Liver (tissue), 9 donors: ENCODE data around the gene FAM111A. TPM values are rescaled to one million over a fixed set of nuclear protein-coding genes. Genes with fewer than 3 reads are reported as not detected.

ENCODE experiments used
- DNase-seq: peaks from one replicate; pipeline ENCODE4 v3.0.0-alpha.2; 2017; ENCODE audit warnings: low spot score
- H3K27ac ChIP-seq, 2 donors: one replicate each; pipeline ENCODE4 v1.7.0; 2013; ENCODE audit warnings: inconsistent platforms in 2 of 2, low read length in 2 of 2, control low read depth in 1 of 2, low read depth in 1 of 2, mild to moderate bottlenecking in 1 of 2
- H3K27me3 ChIP-seq, 4 donors: one replicate each; pipeline versions ENCODE4 v1.6.1 to v1.7.0; 2013; ENCODE audit warnings: low read length in 3 of 4, inconsistent platforms in 1 of 4, mild to moderate bottlenecking in 1 of 4, moderate library complexity in 1 of 4; ENCODE audit not compliant: control insufficient read depth in 4 of 4, insufficient read depth in 4 of 4
- H3K36me3 ChIP-seq, 4 donors: one replicate each; pipeline versions ENCODE4 v1.6.1 to v1.7.0; 2013; ENCODE audit warnings: low read length in 3 of 4, mild to moderate bottlenecking in 3 of 4, low read depth in 1 of 4, moderate library complexity in 1 of 4; ENCODE audit not compliant: control insufficient read depth in 4 of 4, insufficient read depth in 3 of 4
- H3K4me1 ChIP-seq, 4 donors: one replicate each; pipeline versions ENCODE4 v1.6.1 to v1.7.0; 2013; ENCODE audit warnings: low read length in 3 of 4, mild to moderate bottlenecking in 3 of 4, moderate library complexity in 1 of 4; ENCODE audit not compliant: control insufficient read depth in 4 of 4, insufficient read depth in 4 of 4
- H3K4me3 ChIP-seq, 3 donors: one replicate each; pipeline versions ENCODE4 v1.6.1 to v1.7.0; 2013; ENCODE audit warnings: low read length in 3 of 3, control low read depth in 1 of 3, low read depth in 1 of 3, mild to moderate bottlenecking in 1 of 3
- H3K9ac ChIP-seq, 2 donors: one replicate each; pipeline ENCODE4 v1.7.0; 2013; ENCODE audit warnings: low read length in 2 of 2, mild to moderate bottlenecking in 2 of 2, moderate library complexity in 2 of 2, control low read depth in 1 of 2, low read depth in 1 of 2
- H3K9me3 ChIP-seq, 4 donors: one replicate each; pipeline versions ENCODE4 v1.6.1 to v1.7.0; 2013; ENCODE audit warnings: low read length in 3 of 4; ENCODE audit not compliant: control insufficient read depth in 4 of 4
- ATF3 ChIP-seq: IDR thresholded peaks from 2 replicates; pipeline ENCODE4 v1.6.1; 2016; ENCODE audit warnings: antibody characterized with exemption
- EGR1 ChIP-seq, 2 donors: IDR thresholded peaks; 2 replicates each; pipeline ENCODE4 v1.6.1; 2016 to 2018; ENCODE audit warnings: antibody characterized with exemption in 2 of 2, low read depth in 2 of 2
- FOXA1 ChIP-seq: IDR thresholded peaks from 2 replicates; pipeline ENCODE4 v1.6.1; 2016; ENCODE audit warnings: antibody characterized with exemption
- HNF4A ChIP-seq, 2 donors: conservative IDR thresholded peaks; 2 replicates each; pipeline ENCODE4 v1.6.1; 2016; ENCODE audit warnings: antibody characterized with exemption in 2 of 2, mild to moderate bottlenecking in 2 of 2
- HNF4G ChIP-seq: IDR thresholded peaks from 2 replicates; pipeline ENCODE4 v1.6.1; 2016; ENCODE audit warnings: antibody characterized with exemption
- JUND ChIP-seq, 2 donors: IDR thresholded peaks; 2 replicates each; pipeline ENCODE4 v1.6.1; 2016; ENCODE audit warnings: antibody characterized with exemption in 2 of 2
- MAX ChIP-seq: IDR thresholded peaks from 2 replicates; pipeline ENCODE4 v1.6.1; 2016; ENCODE audit warnings: antibody characterized with exemption
- NR2F2 ChIP-seq: IDR thresholded peaks from 2 replicates; pipeline ENCODE4 v1.6.1; 2016; ENCODE audit warnings: antibody characterized with exemption
- RAD21 ChIP-seq, 2 donors: IDR thresholded peaks; 2 replicates each; pipeline ENCODE4 v1.6.1; 2016; ENCODE audit warnings: antibody characterized with exemption in 2 of 2, mild to moderate bottlenecking in 2 of 2
- RXRA ChIP-seq, 2 donors: IDR thresholded peaks; 2 replicates each; pipeline ENCODE4 v1.6.1; 2017 to 2018; ENCODE audit warnings: antibody characterized with exemption in 2 of 2, mild to moderate bottlenecking in 1 of 2
- SP1 ChIP-seq: IDR thresholded peaks from 2 replicates; pipeline ENCODE4 v1.6.1; 2018; ENCODE audit warnings: antibody characterized with exemption, mild to moderate bottlenecking
- TAF1 ChIP-seq: conservative IDR thresholded peaks from 2 replicates; pipeline ENCODE4 v1.6.1; 2016; ENCODE audit warnings: antibody characterized with exemption, mild to moderate bottlenecking
- WGBS: extraction: QIAGEN DNeasy Blood & Tissue Kit; methylation state at CpG from one replicate; pipeline ENCODE4 v1.1.7; 2013; 5-methylcytosine and 5-hydroxymethylcytosine counted together
- polyA plus RNA-seq, 2 donors: library from polyadenylated mRNA; stranded (reverse) in 1 of 2; unstranded in 1 of 2; fragments of 200-250 nt in 1 of 2; fragments of >200 nt in 1 of 2; fragmentation: Nextera tagmentation in 1 of 2; extraction: Ambion mirVana in 1 of 2; gene quantifications; one replicate each; pipeline versions ENCODE4 v1.2.1 to v1.2.3, GENCODE V29; 2013 to 2015
- total RNA-seq, 2 donors: library from RNA; depleted of rRNA; stranded (reverse); fragments of >200 nt; gene quantifications; one replicate each; pipeline ENCODE4 v1.2.3, GENCODE V29; 2014
- TF ChIP-seq, protein P1 (sequence below): fragments of 150-350 bp; IDR thresholded peaks from 2 replicates; pipeline ENCODE4 v1.5.1; 2017; ENCODE audit warnings: improper control_type of control experiment, low read depth, low read length; ENCODE audit not compliant: missing input control
- TF ChIP-seq, protein P2 (sequence below): IDR thresholded peaks from 2 replicates; pipeline ENCODE4 v1.6.1; 2016; ENCODE audit warnings: antibody characterized with exemption, mild to moderate bottlenecking
- donor health status: healthy.
- donor health status: healthy.
- donor health status: healthy.
- donor health status: healthy.
- donor health status: healthy.

Gene FAM111A
- total and polyA plus RNA-seq, 4 donors: 5.9 to 27.0 (median 14.2) TPM

DNA sequence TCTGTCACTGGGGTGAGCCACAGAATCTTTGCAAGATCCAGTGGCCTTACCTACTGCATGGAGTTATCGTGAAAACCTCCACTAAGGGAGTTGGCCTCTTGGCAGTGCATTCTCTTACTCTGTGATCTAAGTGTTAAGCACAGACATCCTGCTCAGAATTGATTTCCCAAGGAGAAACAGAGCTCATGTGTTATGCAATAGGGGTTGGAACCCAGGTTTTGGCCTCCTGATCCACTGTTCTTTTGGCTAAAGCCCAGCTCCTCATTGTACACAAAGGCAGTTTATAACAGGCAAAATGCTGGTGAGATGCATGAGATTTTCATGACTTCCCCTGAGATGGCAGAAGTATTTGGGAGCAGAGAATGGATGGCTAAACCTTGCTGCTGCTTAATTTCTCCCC is 41.1 kb downstream of the FAM111A start:
- Histone ChIP-seq H3K9me3 (peaks cover 0 to 3% (median 0%) of the 10 kb centered on the region in 4 donors), H3K27ac (peak overlapping the region in 1 of 2 donors; percentile 36), H3K9ac (no peak overlapping the region), H3K4me3 (no peak overlapping the region), H3K36me3 (peaks cover 4 to 19% (median 12%) of the 10 kb centered on the region in 4 donors), H3K4me1 (peaks cover 17 to 59% (median 46%) of the 10 kb centered on the region in 4 donors), H3K27me3 (no peaks in the 10 kb centered on the region)
- TF ChIP-seq MAX: no peak
- peak; percentile 34 for TF ChIP-seq NR2F2
- no peak for TF ChIP-seq ATF3
- TF ChIP-seq HNF4A (conservative IDR thresholded peaks at IDR 0.05): peak in 1 of 2 donors; percentile 22
- no peak for TF ChIP-seq TAF1
- 85% methylated on average over 1 of the region's 1 CpG for WGBS
- no peak for DNase-seq

DNA sequence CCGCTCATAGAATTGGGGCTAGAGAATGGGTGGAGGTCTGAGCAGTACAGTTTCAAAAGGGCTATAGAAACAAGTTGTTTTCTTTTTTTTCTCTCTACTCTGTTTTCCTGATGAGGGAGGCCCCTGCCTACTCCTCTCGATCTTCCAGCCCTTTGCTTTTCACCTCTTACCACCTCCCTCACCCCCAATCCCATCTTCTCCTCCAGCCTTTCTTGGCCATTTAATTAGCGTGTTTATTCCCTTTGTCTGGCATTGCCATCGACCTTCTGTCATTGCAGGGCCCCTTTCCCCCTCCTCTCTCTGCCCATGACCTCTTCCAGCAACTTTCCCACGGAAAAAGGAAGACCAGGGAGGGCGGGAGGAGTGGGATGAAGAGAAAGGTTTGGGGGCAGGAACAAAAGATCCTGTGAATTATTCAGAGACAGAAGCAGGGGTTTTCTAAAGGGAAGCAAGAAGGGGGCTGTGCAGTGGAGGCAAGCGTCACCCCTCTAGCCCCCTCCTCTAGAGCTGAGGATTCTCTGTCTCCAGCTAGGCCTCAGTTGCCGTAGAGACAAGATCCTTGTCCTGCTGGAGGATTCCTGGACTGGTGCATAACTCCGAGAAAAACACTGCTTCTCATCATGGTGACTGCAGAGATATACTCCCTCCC is 42.2 kb downstream of the FAM111A start:
- Histone ChIP-seq H3K4me3 (no peak overlapping the region), H3K36me3 (peaks cover 5 to 24% (median 13%) of the 10 kb centered on the region in 4 donors), H3K27me3 (no peaks in the 10 kb centered on the region), H3K9ac (no peak overlapping the region), H3K9me3 (no peaks in the 10 kb centered on the region), H3K4me1 (peaks cover 17 to 70% (median 48%) of the 10 kb centered on the region in 4 donors), H3K27ac (peak overlapping the region; percentile 21 to 42)
- TF ChIP-seq, protein P1, sequence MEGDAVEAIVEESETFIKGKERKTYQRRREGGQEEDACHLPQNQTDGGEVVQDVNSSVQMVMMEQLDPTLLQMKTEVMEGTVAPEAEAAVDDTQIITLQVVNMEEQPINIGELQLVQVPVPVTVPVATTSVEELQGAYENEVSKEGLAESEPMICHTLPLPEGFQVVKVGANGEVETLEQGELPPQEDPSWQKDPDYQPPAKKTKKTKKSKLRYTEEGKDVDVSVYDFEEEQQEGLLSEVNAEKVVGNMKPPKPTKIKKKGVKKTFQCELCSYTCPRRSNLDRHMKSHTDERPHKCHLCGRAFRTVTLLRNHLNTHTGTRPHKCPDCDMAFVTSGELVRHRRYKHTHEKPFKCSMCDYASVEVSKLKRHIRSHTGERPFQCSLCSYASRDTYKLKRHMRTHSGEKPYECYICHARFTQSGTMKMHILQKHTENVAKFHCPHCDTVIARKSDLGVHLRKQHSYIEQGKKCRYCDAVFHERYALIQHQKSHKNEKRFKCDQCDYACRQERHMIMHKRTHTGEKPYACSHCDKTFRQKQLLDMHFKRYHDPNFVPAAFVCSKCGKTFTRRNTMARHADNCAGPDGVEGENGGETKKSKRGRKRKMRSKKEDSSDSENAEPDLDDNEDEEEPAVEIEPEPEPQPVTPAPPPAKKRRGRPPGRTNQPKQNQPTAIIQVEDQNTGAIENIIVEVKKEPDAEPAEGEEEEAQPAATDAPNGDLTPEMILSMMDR: no peak
- no peak for DNase-seq
- WGBS: 82% methylated on average over 9 of the region's 9 CpGs

DNA sequence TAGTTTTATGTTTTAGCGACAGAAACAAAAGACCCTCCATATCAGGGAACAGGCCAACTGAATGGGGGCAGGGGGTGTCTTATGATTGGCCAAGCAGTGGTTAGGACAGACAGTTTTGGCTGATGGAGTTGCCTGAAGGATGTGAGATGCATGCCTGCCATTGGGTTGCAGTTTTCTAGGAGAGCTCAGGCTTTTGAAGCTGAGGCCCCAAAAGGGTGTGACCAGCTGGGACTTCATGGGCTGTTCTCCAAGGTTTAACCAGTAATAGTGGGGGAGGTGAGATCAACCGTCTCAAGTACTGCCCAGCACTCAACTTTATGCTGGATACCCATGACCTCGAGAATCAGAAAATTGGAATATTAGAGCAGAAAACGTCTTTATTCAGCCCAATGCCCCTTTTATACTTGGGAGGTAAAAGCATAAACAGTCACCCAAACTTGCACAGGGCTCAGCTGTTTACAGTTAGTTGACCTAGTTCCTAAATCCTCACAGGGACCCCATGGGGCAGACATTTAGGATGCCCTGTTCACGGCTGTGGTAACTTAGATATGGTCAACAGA is 42.8 kb downstream of the FAM111A start:
- TF ChIP-seq RXRA (IDR thresholded peaks at IDR 0.05) (no peak), EGR1 (IDR thresholded peaks at IDR 0.05; ENCODE audit: low read depth in 2 of 2) (no peak), TAF1 (no peak), RAD21 (IDR thresholded peaks at IDR 0.05) (no peak), SP1 (no peak), ATF3 (no peak), JUND (IDR thresholded peaks at IDR 0.05) (no peak), HNF4G (no peak), FOXA1 (no peak)
- TF ChIP-seq, protein P2, sequence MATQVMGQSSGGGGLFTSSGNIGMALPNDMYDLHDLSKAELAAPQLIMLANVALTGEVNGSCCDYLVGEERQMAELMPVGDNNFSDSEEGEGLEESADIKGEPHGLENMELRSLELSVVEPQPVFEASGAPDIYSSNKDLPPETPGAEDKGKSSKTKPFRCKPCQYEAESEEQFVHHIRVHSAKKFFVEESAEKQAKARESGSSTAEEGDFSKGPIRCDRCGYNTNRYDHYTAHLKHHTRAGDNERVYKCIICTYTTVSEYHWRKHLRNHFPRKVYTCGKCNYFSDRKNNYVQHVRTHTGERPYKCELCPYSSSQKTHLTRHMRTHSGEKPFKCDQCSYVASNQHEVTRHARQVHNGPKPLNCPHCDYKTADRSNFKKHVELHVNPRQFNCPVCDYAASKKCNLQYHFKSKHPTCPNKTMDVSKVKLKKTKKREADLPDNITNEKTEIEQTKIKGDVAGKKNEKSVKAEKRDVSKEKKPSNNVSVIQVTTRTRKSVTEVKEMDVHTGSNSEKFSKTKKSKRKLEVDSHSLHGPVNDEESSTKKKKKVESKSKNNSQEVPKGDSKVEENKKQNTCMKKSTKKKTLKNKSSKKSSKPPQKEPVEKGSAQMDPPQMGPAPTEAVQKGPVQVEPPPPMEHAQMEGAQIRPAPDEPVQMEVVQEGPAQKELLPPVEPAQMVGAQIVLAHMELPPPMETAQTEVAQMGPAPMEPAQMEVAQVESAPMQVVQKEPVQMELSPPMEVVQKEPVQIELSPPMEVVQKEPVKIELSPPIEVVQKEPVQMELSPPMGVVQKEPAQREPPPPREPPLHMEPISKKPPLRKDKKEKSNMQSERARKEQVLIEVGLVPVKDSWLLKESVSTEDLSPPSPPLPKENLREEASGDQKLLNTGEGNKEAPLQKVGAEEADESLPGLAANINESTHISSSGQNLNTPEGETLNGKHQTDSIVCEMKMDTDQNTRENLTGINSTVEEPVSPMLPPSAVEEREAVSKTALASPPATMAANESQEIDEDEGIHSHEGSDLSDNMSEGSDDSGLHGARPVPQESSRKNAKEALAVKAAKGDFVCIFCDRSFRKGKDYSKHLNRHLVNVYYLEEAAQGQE: no peak
- Histone ChIP-seq H3K4me1 (peaks cover 18 to 76% (median 53%) of the 10 kb centered on the region in 4 donors), H3K36me3 (peaks cover 6 to 24% (median 13%) of the 10 kb centered on the region in 4 donors), H3K4me3 (no peak overlapping the region), H3K9ac (no peak overlapping the region), H3K27ac (peak overlapping the region; percentile 28 to 42), H3K9me3 (no peaks in the 10 kb centered on the region), H3K27me3 (no peaks in the 10 kb centered on the region)
- no peak for DNase-seq
- 75% methylated on average over 5 of the region's 5 CpGs for WGBS
